Tibial artery (tissue), 4 donors: ENCODE data around the gene LMF1.
A peak's percentile ranks its signal among the peaks of the same experiment; 100 is the strongest.

Source experiments
- DNase-seq, 2 donors: peaks; one replicate each; pipeline ENCODE4 v3.0.0-alpha.2; 2019
- H3K27ac ChIP-seq, 2 donors: fragments of 200-600 bp; sonication (generic) in 1 of 2; 1 replicate in 1 of 2; 2 replicates in 1 of 2; pipeline ENCODE4 v1.5.1; 2018 to 2019; ENCODE audit warnings: mild to moderate bottlenecking in 1 of 2
- H3K27me3 ChIP-seq, 2 donors: fragments of 200-600 bp; sonication (generic) in 1 of 2; one replicate each; pipeline versions ENCODE4 v1.5.1 to v1.6.0; 2016 to 2019
- H3K36me3 ChIP-seq, 3 donors: fragments of 200-600 bp; sonication (generic) in 2 of 3; one replicate each; pipeline ENCODE4 v1.5.1; 2016 to 2019; ENCODE audit warnings: mild to moderate bottlenecking in 2 of 3
- H3K4me1 ChIP-seq, 4 donors: fragments of 200-600 bp; sonication (generic) in 2 of 4; 1 replicate in 3 of 4; 2 replicates in 1 of 4; pipeline ENCODE4 v1.5.1; 2016 to 2019
- H3K4me3 ChIP-seq, 2 donors: fragments of 200-600 bp; sonication (generic) in 1 of 2; 1 replicate in 1 of 2; 2 replicates in 1 of 2; pipeline ENCODE4 v1.5.1; 2018 to 2019; ENCODE audit warnings: mild to moderate bottlenecking in 2 of 2
- H3K9me3 ChIP-seq, 3 donors: fragments of 200-600 bp; sonication (generic) in 1 of 3; one replicate each; pipeline ENCODE4 v1.5.1; 2016 to 2019
- CTCF ChIP-seq, 2 experiments: fragments of 200-600 bp in 1 of 2; fragments of 450-650 bp in 1 of 2; IDR thresholded peaks; one replicate each; pipeline ENCODE4 v1.5.1; 2017 to 2019; ENCODE audit warnings: antibody characterized with exemption in 2 of 2, mild to moderate bottlenecking in 1 of 2, moderate library complexity in 1 of 2
- intact Hi-C: fragments of 100-400 bp; cut with DNase I; formaldehyde crosslinking; loops from one replicate; pipeline ENCODE4 v1.15.0; 2023; ENCODE audit warnings: low total_unique reads

Gene LMF1

GRCh38 chr16:918741-919657 lies 51.8 kb downstream of the LMF1 start:
- Histone ChIP-seq H3K36me3 (peaks cover 0 to 9% (median 5%) of the 10 kb centered on the region in 3 donors), H3K27me3 (no peaks in the 10 kb centered on the region), H3K4me3 (no peak overlapping the region), H3K4me1 (peaks cover 0 to 22% (median 14%) of the 10 kb centered on the region in 4 donors), H3K27ac (peak overlapping the region in 1 of 2 donors; percentile 65), H3K9me3 (no peaks in the 10 kb centered on the region)
- DNase-seq: no peak
- TF ChIP-seq CTCF (IDR thresholded peaks at IDR 0.05): no peak
- intact Hi-C loops: no loop called here

- peaks cover 0 to 22% (median 14%) of the 10 kb centered on the region in 4 donors for H3K4me1 ChIP-seq
- no peak for DNase-seq
- H3K27me3 ChIP-seq: no peaks in the 10 kb centered on the region
- H3K36me3 ChIP-seq: peaks cover 0 to 13% (median under 1%) of the 10 kb centered on the region in 3 donors
- H3K4me3 ChIP-seq: no peak overlapping the region
- no peaks in the 10 kb centered on the region for H3K9me3 ChIP-seq
- intact Hi-C loops: no loop called here
- no peak for TF ChIP-seq CTCF (IDR thresholded peaks at IDR 0.05)
- no peak overlapping the region for H3K27ac ChIP-seq
Measured at GRCh38 chr16:918068-918467, 52.7 kb downstream of the LMF1 start.

GRCh38 chr16:917591-918061 lies 53.2 kb downstream of the LMF1 start:
- no peaks in the 10 kb centered on the region for H3K9me3 ChIP-seq
- intact Hi-C loops: no loop called here
- DNase-seq: no peak

GRCh38 chr16:916035-916799 lies 54.6 kb downstream of the LMF1 start:
- no peak overlapping the region for H3K27ac ChIP-seq
- intact Hi-C loops: no loop called here

More at GRCh38 chr16:917591-918061, 53.2 kb downstream of the LMF1 start:
- no peak for TF ChIP-seq CTCF (IDR thresholded peaks at IDR 0.05)
- H3K36me3 ChIP-seq: peaks cover 0 to 13% (median 0%) of the 10 kb centered on the region in 3 donors
- peaks cover 0 to 22% (median 14%) of the 10 kb centered on the region in 4 donors for H3K4me1 ChIP-seq
- no peaks in the 10 kb centered on the region for H3K27me3 ChIP-seq
- no peak overlapping the region for H3K27ac ChIP-seq
- no peak overlapping the region for H3K4me3 ChIP-seq

More at GRCh38 chr16:916035-916799, 54.6 kb downstream of the LMF1 start:
- no peak overlapping the region for H3K4me3 ChIP-seq
- no peaks in the 10 kb centered on the region for H3K27me3 ChIP-seq
- peaks cover 0 to 22% (median 0%) of the 10 kb centered on the region in 3 donors for H3K36me3 ChIP-seq
- no peaks in the 10 kb centered on the region for H3K9me3 ChIP-seq
- peaks cover 0 to 19% (median 13%) of the 10 kb centered on the region in 4 donors for H3K4me1 ChIP-seq
- TF ChIP-seq CTCF (IDR thresholded peaks at IDR 0.05): no peak
- no peak for DNase-seq
